SK-N-MC (cell line): ENCODE results near the gene NLN.

Experiments used
- EZH2 ChIP-seq: fragments of 200-600 bp; sonication (generic); IDR thresholded peaks from one replicate; pipeline ENCODE4 v1.6.1; 2017; ENCODE audit warnings: antibody characterized with exemption
- POLR2AphosphoS5 ChIP-seq: IDR thresholded peaks from 2 replicates; pipeline ENCODE4 v1.6.1; 2012; ENCODE audit warnings: mild to moderate bottlenecking, low read depth, low read length, borderline replicate concordance

DNA sequence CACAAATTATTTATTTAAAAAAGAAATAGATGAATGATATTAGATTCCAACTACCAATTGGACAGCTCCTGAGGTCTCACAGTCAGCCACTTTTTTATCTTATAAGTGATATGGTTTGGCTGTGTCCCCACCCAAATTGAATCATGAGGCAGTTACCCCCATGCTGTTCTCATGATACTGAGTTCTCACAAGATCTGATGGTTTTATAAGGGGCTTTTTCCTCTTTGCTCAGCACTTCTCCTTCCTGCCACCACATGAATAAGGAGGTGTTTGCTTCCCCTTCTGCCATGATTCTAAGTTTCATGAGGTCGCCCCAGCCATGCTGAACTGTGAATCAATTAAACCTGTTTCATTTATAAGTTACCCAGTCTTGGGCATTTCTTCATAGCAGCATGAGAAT lies 12.9 kb downstream of the NLN start:
- no peak for TF ChIP-seq POLR2AphosphoS5
- TF ChIP-seq EZH2: no peak
